Endothelial cell of umbilical vein (primary cell): ENCODE measurements around the gene CMIP. TPM values are rescaled to one million over a fixed set of nuclear protein-coding genes. Genes with fewer than 3 reads are reported as not detected.

Experiments
- BruUV-seq: library from RNA; stranded (reverse); fragments of 400-500 nt; replicated peaks from 2 replicates; lab custom pipeline; 2021; lab: Mats Ljungman, UMichigan
- CTCF ChIA-PET: fragments of 300-600, 350-600 bp; sonication (Branson Sonifier 250); formaldehyde crosslinking; loops from one replicate; lab custom pipeline; 2021; ENCODE audit warnings: antibody characterized with exemption, inconsistent platforms; lab: Charles Lee
- POLR2A ChIA-PET: fragments of 300-600, 350-600 bp; sonication (Branson Sonifier 250); formaldehyde crosslinking; loops from one replicate; lab custom pipeline; 2021; ENCODE audit warnings: antibody characterized with exemption, inconsistent platforms; lab: Charles Lee
- DNase-seq: peaks from one replicate; pipeline ENCODE4 v3.0.0-alpha.2; 2011; ENCODE audit warnings: low read depth, low spot score
- FAIRE-seq: peaks from 2 replicates; lab custom pipeline; 2011; peaks lifted over from hg19 to GRCh38; lab: Jason Lieb, UNC
- H2AFZ ChIP-seq: 2 replicates; pipeline ENCODE4 v1.6.0; 2012; ENCODE audit warnings: low read depth, low read length, control low read depth, inconsistent platforms
- H3K27ac ChIP-seq: 2 replicates; pipeline ENCODE4 v1.5.1; 2011; ENCODE audit warnings: low read depth, mild to moderate bottlenecking, control low read depth, low read length, moderate library complexity; ENCODE audit not compliant: insufficient read depth
- H3K27me3 ChIP-seq, 2 experiments: 2 replicates each; pipeline versions ENCODE4 v1.6.0 to v1.6.1; 2011; ENCODE audit warnings: low read length in 2 of 2, mixed read lengths in 1 of 2; ENCODE audit not compliant: control insufficient read depth in 2 of 2, insufficient read depth in 2 of 2
- H3K36me3 ChIP-seq, 2 experiments: 2 replicates in 1 of 2; 3 replicates in 1 of 2; pipeline ENCODE4 v1.5.1; 2011; ENCODE audit warnings: low read length in 2 of 2, mild to moderate bottlenecking in 1 of 2, moderate library complexity in 1 of 2; ENCODE audit not compliant: control insufficient read depth in 2 of 2, insufficient read depth in 2 of 2; ENCODE audit errors: extremely low read depth in 1 of 2
- H3K4me1 ChIP-seq: 3 replicates; pipeline ENCODE4 v1.5.1; 2011; ENCODE audit warnings: mild to moderate bottlenecking, low read length; ENCODE audit not compliant: control insufficient read depth, insufficient read depth; ENCODE audit errors: extremely low read depth
- H3K4me2 ChIP-seq: 2 replicates; pipeline ENCODE4 v1.6.1; 2011; ENCODE audit warnings: low read length, control low read depth, mixed read lengths; ENCODE audit not compliant: insufficient read depth
- H3K4me3 ChIP-seq, 3 experiments: fragments of 200-600 bp in 1 of 3; sonication (generic), shearing (Covaris generic) in 1 of 3; replicated peaks in 1 of 3; 2 replicates each; pipeline ENCODE4 v1.5.1; 2011 to 2016; ENCODE audit warnings: control low read depth in 3 of 3, low read length in 3 of 3, mild to moderate bottlenecking in 2 of 3, inconsistent platforms in 1 of 3, low read depth in 1 of 3, moderate library complexity in 1 of 3; ENCODE audit not compliant: insufficient read depth in 1 of 3
- H3K79me2 ChIP-seq: 2 replicates; pipeline ENCODE4 v1.6.0; 2012; ENCODE audit warnings: low read length, inconsistent platforms; ENCODE audit not compliant: control insufficient read depth, insufficient read depth
- H3K9ac ChIP-seq: replicated peaks from 2 replicates; pipeline ENCODE3; 2011; ENCODE audit warnings: low read length, control low read depth; ENCODE audit not compliant: insufficient read depth; ENCODE audit errors: extremely low read depth
- H3K9me1 ChIP-seq: replicated peaks from 3 replicates; pipeline ENCODE4 v1.6.0; 2011; ENCODE audit warnings: mild to moderate bottlenecking, low read length; ENCODE audit not compliant: control insufficient read depth, insufficient read depth; ENCODE audit errors: extremely low read depth
- H3K9me3 ChIP-seq: replicated peaks from 2 replicates; pipeline ENCODE4 v1.5.1; 2012; ENCODE audit warnings: low read length, inconsistent platforms; ENCODE audit not compliant: control insufficient read depth, insufficient read depth
- H4K20me1 ChIP-seq: replicated peaks from 2 replicates; pipeline ENCODE3; 2011; ENCODE audit warnings: mild to moderate bottlenecking, low read length; ENCODE audit not compliant: control insufficient read depth, insufficient read depth; ENCODE audit errors: extremely low read depth
- MYC ChIP-seq: IDR thresholded peaks from one replicate; pipeline ENCODE4 v1.6.1; 2011; ENCODE audit warnings: mild to moderate bottlenecking, low read depth, low read length
- POLR2A ChIP-seq: IDR thresholded peaks from 2 replicates; pipeline ENCODE4 v1.6.1; 2012; ENCODE audit warnings: low read depth, mild to moderate bottlenecking, control low read depth, low read length
- POLR2AphosphoS5 ChIP-seq: IDR thresholded peaks from 2 replicates; pipeline ENCODE4 v1.6.1; 2012; ENCODE audit warnings: low read depth, mild to moderate bottlenecking, control low read depth, low read length, moderate library complexity; ENCODE audit not compliant: insufficient read depth
- dilution Hi-C: fragments of 300-500 bp; cut with MboI; formaldehyde crosslinking; loops from one replicate; pipeline ENCODE4 v1.15.0; 2019; ENCODE audit warnings: low sequenced_read_pairs; ENCODE audit not compliant: extremely low pct_ligation_motif_present
- intact Hi-C: fragments of 100-400 bp; cut with micrococcal nuclease; formaldehyde crosslinking; loops from one replicate; pipeline ENCODE4 v1.10.0; 2022
- polyA plus RNA-seq, 4 experiments: library from polyadenylated mRNA; depleted of rRNA in 3 of 4; stranded (reverse) in 3 of 4; unstranded in 1 of 4; fragments of >200 nt; gene quantifications; 2 replicates each; pipeline versions ENCODE4 v1.2.1 to v1.2.3, GENCODE V29; 2011 to 2012; ENCODE audit warnings: missing spikeins in 1 of 4
- total RNA-seq: library from RNA; stranded (reverse); gene quantifications from 2 replicates; pipeline ENCODE4 v1.2.3, GENCODE V29; 2021
- TF ChIP-seq, protein P1 (sequence below), 2 donors: IDR thresholded peaks; 1 replicate in 1 of 2; 2 replicates in 1 of 2; pipeline ENCODE4 v1.5.1; 2011; ENCODE audit warnings: low read length in 2 of 2, mild to moderate bottlenecking in 2 of 2, moderate library complexity in 2 of 2, control low read depth in 1 of 2, inconsistent platforms in 1 of 2, low read depth in 1 of 2; ENCODE audit not compliant: insufficient read depth in 1 of 2; ENCODE audit errors: extremely low read depth in 1 of 2

Gene CMIP
- total and polyA plus RNA-seq, 2 donors (not counting 3 experiments of a cell fraction or from before 2014, with no cell fraction given) = 29.0 to 101 TPM

DNA sequence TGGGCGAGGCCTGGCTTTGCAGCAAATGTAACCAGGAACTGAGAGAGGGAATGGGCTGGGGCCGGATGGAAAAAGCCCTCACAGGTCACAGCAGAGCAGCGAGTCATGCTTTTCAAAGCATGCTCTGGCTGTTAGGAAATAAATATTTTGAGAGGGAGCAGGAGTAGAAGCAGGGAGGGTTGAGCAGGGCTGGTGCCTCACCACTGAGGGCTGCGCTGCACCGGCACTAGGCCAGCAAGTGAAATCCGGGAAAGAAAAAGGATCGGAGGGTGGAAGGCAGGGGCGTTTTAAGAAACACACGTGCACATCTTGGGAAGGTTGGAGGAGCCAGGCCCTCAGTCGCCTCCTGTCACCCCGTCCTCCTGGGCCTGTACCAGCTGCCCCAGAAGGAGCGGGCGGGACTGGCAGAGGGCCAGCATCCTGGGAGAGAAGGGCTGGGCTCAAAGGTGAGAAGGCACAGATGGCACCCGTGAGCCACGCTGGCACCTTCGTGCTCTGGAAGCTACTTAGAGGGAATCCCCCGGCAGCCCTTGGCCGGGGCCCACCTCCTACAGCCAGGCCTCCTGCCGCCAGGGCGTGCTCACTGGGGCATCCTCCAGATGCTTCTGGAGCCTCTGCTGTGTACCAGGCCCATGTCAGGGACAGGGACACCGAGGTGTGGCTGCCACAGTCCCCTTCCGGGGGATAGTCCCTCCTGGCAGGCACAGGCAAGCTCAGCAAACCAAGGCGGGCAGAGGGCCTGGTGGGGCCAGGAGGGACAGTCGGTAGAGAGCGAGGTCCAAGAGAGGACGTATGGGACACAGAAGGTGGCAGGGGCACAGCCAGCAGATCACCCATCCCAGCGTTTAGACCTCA is 263.0 kb downstream of the CMIP start:
- Histone ChIP-seq H3K27me3 (no peaks in the 10 kb centered on the region), H4K20me1 (no peaks in the 10 kb centered on the region), H3K4me1 (peaks cover 37% of the 10 kb centered on the region), H3K9me3 (no peaks in the 10 kb centered on the region), H3K36me3 (peaks cover 7 to 47% of the 10 kb centered on the region in 2 experiments), H3K4me2 (no peak overlapping the region), H3K9ac (peak overlapping the region; percentile 19), H3K4me3 (no peak overlapping the region), H3K27ac (peak overlapping the region; percentile 44), H3K9me1 (no peaks in the 10 kb centered on the region), H2AFZ (no peak overlapping the region), H3K79me2 (no peaks in the 10 kb centered on the region)
- intact Hi-C loops (no loop called here), dilution Hi-C loops (no loop called here)
- FAIRE-seq = peak; percentile 85
- TF ChIP-seq, protein P1, sequence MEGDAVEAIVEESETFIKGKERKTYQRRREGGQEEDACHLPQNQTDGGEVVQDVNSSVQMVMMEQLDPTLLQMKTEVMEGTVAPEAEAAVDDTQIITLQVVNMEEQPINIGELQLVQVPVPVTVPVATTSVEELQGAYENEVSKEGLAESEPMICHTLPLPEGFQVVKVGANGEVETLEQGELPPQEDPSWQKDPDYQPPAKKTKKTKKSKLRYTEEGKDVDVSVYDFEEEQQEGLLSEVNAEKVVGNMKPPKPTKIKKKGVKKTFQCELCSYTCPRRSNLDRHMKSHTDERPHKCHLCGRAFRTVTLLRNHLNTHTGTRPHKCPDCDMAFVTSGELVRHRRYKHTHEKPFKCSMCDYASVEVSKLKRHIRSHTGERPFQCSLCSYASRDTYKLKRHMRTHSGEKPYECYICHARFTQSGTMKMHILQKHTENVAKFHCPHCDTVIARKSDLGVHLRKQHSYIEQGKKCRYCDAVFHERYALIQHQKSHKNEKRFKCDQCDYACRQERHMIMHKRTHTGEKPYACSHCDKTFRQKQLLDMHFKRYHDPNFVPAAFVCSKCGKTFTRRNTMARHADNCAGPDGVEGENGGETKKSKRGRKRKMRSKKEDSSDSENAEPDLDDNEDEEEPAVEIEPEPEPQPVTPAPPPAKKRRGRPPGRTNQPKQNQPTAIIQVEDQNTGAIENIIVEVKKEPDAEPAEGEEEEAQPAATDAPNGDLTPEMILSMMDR (IDR thresholded peaks at IDR 0.05; ENCODE audit: extremely low read depth in 1 of 2, insufficient read depth in 1 of 2, low read depth in 1 of 2, low read length in 2 of 2) = no peak
- TF ChIP-seq POLR2AphosphoS5 (peak; percentile 24), POLR2A (peak; percentile 33), MYC (peak; percentile 7)
- ChIA-PET POLR2A (no interaction called here), CTCF (interaction anchor here (1.4 to 1.9 kb wide), 2 partner anchors 10 kb away, joined by 5 to 9 read pairs; no protein-coding TSS in a partner anchor)
- peak; percentile 59 for DNase-seq
- no TSS peak for BruUV-seq
